HepG2 (cell line): ENCODE results near the gene ZNF773. TPM values are rescaled to one million over a fixed set of nuclear protein-coding genes. Genes with fewer than 3 reads are reported as not detected.

Experiments
- AGO2 ChIP-seq: fragments of 200-400 bp; formaldehyde crosslinking; optimal IDR thresholded peaks from 2 replicates; pipeline ENCODE3; 2017; ENCODE audit warnings: mild to moderate bottlenecking, low read depth, low read length, moderate library complexity
- ATF5 ChIP-seq: sonication (generic); formaldehyde crosslinking; IDR thresholded peaks from 2 replicates; pipeline ENCODE4 v1.4.0; 2020; ENCODE audit warnings: mild to moderate bottlenecking, low read depth, missing genetic modification reagents
- FOXM1 ChIP-seq: sonication (generic); formaldehyde crosslinking; IDR thresholded peaks from 2 replicates; pipeline ENCODE4 v1.5.0; 2020; ENCODE audit warnings: missing genetic modification reagents
- HNRNPLL ChIP-seq: fragments of 200-400 bp; formaldehyde crosslinking; IDR thresholded peaks from 2 replicates; pipeline ENCODE4 v1.6.1; 2017; ENCODE audit warnings: mild to moderate bottlenecking, low read depth, low read length; ENCODE audit not compliant: poor library complexity, severe bottlenecking
- MBNL3 ChIP-seq: fragments of 250-450 bp; sonication (Bioruptor Pico); conservative IDR thresholded peaks from 2 replicates; pipeline ENCODE4 v1.8.0; 2022; ENCODE audit warnings: mild to moderate bottlenecking, inconsistent platforms
- MIXL1 ChIP-seq: IDR thresholded peaks from 2 replicates; pipeline ENCODE4 v1.6.1; 2016
- PAX8 ChIP-seq: sonication (generic); formaldehyde crosslinking; IDR thresholded peaks from 2 replicates; pipeline ENCODE4 v1.8.0; 2022; ENCODE audit warnings: mild to moderate bottlenecking, missing genetic modification reagents, borderline replicate concordance
- RCOR2 ChIP-seq: IDR thresholded peaks from 2 replicates; pipeline ENCODE4 v1.6.1; 2016; ENCODE audit warnings: missing biosample characterization, missing genetic modification reagents
- ZNF256 ChIP-seq: sonication (generic); formaldehyde crosslinking; conservative IDR thresholded peaks from 2 replicates; pipeline ENCODE4 v1.4.0; 2020; ENCODE audit warnings: missing genetic modification reagents
- ZNF780A ChIP-seq: sonication (generic); formaldehyde crosslinking; IDR thresholded peaks from 2 replicates; pipeline ENCODE4 v1.8.0; 2022; ENCODE audit warnings: mild to moderate bottlenecking, missing genetic modification reagents, moderate library complexity
- polyA plus RNA-seq, 8 experiments: library from polyadenylated mRNA; depleted of rRNA in 3 of 8; stranded (reverse) in 7 of 8; unstranded in 1 of 8; fragments of >200 nt; fragmentation: Illumina TruSeq in 4 of 8; extraction: Trizol in 4 of 8; gene quantifications; 2 replicates each; pipeline versions ENCODE4 v1.2.1 to v1.2.3, GENCODE V29; 2011 to 2016; ENCODE audit warnings: low read depth in 4 of 8, missing spikeins in 1 of 8, mixed read lengths in 1 of 8; ENCODE audit not compliant: insufficient read depth in 1 of 8
- total RNA-seq, 5 experiments: library from RNA; depleted of rRNA; stranded (reverse); fragments of >200 nt; fragmentation: Illumina TruSeq; extraction: Trizol; gene quantifications; 2 replicates each; pipeline ENCODE4 v1.2.3, GENCODE V29; 2016; ENCODE audit warnings: low read depth in 1 of 5
- TF ChIP-seq, protein P1 (sequence below): IDR thresholded peaks from 2 replicates; pipeline ENCODE4 v1.6.1; 2018; ENCODE audit warnings: missing genetic modification reagents, mild to moderate bottlenecking, missing compliant biosample characterization
- TF ChIP-seq, protein P2 (sequence below): IDR thresholded peaks from 2 replicates; pipeline ENCODE4 v1.6.1; 2016
- TF ChIP-seq, protein P3 (sequence below): sonication (generic); formaldehyde crosslinking; IDR thresholded peaks from 2 replicates; pipeline ENCODE4 v1.4.0; 2020; ENCODE audit warnings: low read depth, missing genetic modification reagents
- TF ChIP-seq, protein P4 (sequence below): sonication (generic); formaldehyde crosslinking; IDR thresholded peaks from 2 replicates; pipeline ENCODE4 v1.9.0; 2022; ENCODE audit warnings: low read depth, missing genetic modification reagents
- TF ChIP-seq, protein P5 (sequence below): sonication (generic); formaldehyde crosslinking; IDR thresholded peaks from 2 replicates; pipeline ENCODE4 v1.5.1; 2020; ENCODE audit warnings: missing genetic modification reagents, mild to moderate bottlenecking, borderline replicate concordance

Gene ZNF773
- total and polyA plus RNA-seq, 2 of the 13 experiments (the other 11 are each of a cell fraction or from before 2014, with no cell fraction given): 5.7 to 6.7 TPM

DNA sequence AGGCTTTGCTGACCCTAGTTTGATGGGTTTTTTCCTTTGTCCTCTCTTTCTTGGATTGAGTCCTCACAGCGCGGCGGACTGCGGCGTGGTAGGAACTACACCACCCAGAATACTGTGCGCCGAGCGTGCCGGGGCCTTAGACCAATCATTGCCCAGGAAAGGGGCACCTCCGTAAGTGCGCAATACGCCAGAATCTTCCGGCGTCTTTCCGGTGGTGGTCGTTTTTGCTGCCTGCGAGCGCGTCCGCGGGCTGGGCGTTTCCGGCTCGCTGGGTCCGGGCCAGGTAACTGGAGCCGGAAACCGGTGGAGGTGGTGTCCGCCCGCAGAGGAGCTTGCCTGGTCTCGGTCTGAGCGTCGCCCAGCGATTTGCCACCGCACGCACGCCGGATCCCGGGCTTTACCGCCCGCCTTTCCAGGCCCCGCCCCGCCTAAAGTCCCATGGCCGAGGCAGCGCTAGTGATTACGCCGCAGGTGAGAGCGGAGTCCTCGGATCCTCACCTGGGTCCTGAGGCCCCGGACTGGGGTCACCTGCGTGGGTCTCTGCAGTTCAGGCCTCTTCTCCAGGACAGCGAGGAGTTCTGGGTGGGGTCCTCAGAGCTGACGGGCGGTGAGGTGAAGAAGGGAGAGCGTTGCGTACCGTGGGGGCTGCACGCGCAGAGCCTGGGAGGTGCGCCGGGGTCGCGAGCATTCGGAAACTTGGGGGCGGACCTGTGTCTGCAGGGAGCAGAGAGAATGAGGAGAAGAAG lies 27.6 kb downstream of the ZNF773 start, which contains the start of gene ZNF549 (continued):
- TF ChIP-seq, protein P1, sequence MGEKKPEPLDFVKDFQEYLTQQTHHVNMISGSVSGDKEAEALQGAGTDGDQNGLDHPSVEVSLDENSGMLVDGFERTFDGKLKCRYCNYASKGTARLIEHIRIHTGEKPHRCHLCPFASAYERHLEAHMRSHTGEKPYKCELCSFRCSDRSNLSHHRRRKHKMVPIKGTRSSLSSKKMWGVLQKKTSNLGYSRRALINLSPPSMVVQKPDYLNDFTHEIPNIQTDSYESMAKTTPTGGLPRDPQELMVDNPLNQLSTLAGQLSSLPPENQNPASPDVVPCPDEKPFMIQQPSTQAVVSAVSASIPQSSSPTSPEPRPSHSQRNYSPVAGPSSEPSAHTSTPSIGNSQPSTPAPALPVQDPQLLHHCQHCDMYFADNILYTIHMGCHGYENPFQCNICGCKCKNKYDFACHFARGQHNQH: peak; percentile 81; the same call in 1 of the 2 replicates
- TF ChIP-seq, protein P2, sequence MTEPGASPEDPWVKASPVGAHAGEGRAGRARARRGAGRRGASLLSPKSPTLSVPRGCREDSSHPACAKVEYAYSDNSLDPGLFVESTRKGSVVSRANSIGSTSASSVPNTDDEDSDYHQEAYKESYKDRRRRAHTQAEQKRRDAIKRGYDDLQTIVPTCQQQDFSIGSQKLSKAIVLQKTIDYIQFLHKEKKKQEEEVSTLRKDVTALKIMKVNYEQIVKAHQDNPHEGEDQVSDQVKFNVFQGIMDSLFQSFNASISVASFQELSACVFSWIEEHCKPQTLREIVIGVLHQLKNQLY (CRISPR knock-in tag): no peak
- TF ChIP-seq MBNL3: no peak
- TF ChIP-seq AGO2: peak; percentile 54
- TF ChIP-seq PAX8 (CRISPR knock-in tag): no peak; the same call in 1 of the 2 replicates
- TF ChIP-seq HNRNPLL: peak; percentile 91
- no peak for TF ChIP-seq RCOR2
- TF ChIP-seq, protein P3, sequence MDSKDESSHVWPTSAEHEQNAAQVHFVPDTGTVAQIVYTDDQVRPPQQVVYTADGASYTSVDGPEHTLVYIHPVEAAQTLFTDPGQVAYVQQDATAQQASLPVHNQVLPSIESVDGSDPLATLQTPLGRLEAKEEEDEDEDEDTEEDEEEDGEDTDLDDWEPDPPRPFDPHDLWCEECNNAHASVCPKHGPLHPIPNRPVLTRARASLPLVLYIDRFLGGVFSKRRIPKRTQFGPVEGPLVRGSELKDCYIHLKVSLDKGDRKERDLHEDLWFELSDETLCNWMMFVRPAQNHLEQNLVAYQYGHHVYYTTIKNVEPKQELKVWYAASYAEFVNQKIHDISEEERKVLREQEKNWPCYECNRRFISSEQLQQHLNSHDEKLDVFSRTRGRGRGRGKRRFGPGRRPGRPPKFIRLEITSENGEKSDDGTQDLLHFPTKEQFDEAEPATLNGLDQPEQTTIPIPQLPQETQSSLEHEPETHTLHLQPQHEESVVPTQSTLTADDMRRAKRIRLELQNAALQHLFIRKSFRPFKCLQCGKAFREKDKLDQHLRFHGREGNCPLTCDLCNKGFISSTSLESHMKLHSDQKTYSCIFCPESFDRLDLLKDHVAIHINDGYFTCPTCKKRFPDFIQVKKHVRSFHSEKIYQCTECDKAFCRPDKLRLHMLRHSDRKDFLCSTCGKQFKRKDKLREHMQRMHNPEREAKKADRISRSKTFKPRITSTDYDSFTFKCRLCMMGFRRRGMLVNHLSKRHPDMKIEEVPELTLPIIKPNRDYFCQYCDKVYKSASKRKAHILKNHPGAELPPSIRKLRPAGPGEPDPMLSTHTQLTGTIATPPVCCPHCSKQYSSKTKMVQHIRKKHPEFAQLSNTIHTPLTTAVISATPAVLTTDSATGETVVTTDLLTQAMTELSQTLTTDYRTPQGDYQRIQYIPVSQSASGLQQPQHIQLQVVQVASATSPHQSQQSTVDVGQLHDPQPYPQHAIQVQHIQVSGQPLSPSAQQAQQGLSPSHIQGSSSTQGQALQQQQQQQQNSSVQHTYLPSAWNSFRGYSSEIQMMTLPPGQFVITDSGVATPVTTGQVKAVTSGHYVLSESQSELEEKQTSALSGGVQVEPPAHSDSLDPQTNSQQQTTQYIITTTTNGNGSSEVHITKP: no peak
- TF ChIP-seq, protein P4, sequence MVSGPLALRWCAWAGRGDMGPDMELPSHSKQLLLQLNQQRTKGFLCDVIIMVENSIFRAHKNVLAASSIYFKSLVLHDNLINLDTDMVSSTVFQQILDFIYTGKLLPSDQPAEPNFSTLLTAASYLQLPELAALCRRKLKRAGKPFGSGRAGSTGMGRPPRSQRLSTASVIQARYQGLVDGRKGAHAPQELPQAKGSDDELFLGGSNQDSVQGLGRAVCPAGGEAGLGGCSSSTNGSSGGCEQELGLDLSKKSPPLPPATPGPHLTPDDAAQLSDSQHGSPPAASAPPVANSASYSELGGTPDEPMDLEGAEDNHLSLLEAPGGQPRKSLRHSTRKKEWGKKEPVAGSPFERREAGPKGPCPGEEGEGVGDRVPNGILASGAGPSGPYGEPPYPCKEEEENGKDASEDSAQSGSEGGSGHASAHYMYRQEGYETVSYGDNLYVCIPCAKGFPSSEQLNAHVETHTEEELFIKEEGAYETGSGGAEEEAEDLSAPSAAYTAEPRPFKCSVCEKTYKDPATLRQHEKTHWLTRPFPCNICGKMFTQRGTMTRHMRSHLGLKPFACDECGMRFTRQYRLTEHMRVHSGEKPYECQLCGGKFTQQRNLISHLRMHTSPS: no peak
- no peak for TF ChIP-seq ZNF256 (CRISPR knock-in tag)
- TF ChIP-seq, protein P5, sequence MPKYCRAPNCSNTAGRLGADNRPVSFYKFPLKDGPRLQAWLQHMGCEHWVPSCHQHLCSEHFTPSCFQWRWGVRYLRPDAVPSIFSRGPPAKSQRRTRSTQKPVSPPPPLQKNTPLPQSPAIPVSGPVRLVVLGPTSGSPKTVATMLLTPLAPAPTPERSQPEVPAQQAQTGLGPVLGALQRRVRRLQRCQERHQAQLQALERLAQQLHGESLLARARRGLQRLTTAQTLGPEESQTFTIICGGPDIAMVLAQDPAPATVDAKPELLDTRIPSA (CRISPR knock-in tag): no peak
- peak; percentile 69; the same call in 1 of the 2 replicates for TF ChIP-seq ZNF780A (CRISPR knock-in tag)
- TF ChIP-seq FOXM1 (CRISPR knock-in tag): no peak
- TF ChIP-seq ATF5 (CRISPR knock-in tag): no peak
- no peak for TF ChIP-seq MIXL1 (CRISPR knock-in tag)
